Fibroblast of lung (primary cell): ENCODE results near the gene MIGA2. TPM values are rescaled to one million over a fixed set of nuclear protein-coding genes. Genes with fewer than 3 reads are reported as not detected.

ENCODE experiments used
- DNase-seq, 2 donors: peaks; one replicate each; pipeline versions ENCODE4 v3.0.0 to v3.0.0-alpha.2; 2010; ENCODE audit warnings: low read depth in 2 of 2
- H2AFZ ChIP-seq: 2 replicates; pipeline ENCODE4 v1.5.1; 2012; ENCODE audit warnings: low read length, control low read depth, inconsistent platforms
- H3K27ac ChIP-seq: 2 replicates; pipeline ENCODE4 v1.5.1; 2011; ENCODE audit warnings: low read length, control low read depth; ENCODE audit not compliant: insufficient read depth
- H3K27me3 ChIP-seq: 2 replicates; pipeline ENCODE4 v1.5.1; 2011; ENCODE audit warnings: mild to moderate bottlenecking, low read length; ENCODE audit not compliant: control insufficient read depth, insufficient read depth
- H3K36me3 ChIP-seq: 2 replicates; pipeline ENCODE4 v1.5.1; 2011; ENCODE audit warnings: low read length; ENCODE audit not compliant: control insufficient read depth, insufficient read depth
- H3K4me1 ChIP-seq: 2 replicates; pipeline ENCODE4 v1.5.1; 2011; ENCODE audit warnings: low read length; ENCODE audit not compliant: control insufficient read depth, insufficient read depth; ENCODE audit errors: extremely low read depth
- H3K4me2 ChIP-seq: 2 replicates; pipeline ENCODE4 v1.5.1; 2011; ENCODE audit warnings: low read length, control low read depth; ENCODE audit not compliant: insufficient read depth; ENCODE audit errors: extremely low read depth
- H3K4me3 ChIP-seq, 4 experiments: fragments of 200-600 bp in 1 of 4; sonication (generic) in 1 of 4; replicated peaks in 1 of 4; 2 replicates each; pipeline ENCODE4 v1.5.1; 2011 to 2016; ENCODE audit warnings: low read length in 4 of 4, low read depth in 3 of 4, mild to moderate bottlenecking in 3 of 4, control low read depth in 2 of 4, inconsistent platforms in 1 of 4, mixed read lengths in 1 of 4; ENCODE audit not compliant: insufficient read depth in 1 of 4; ENCODE audit errors: control extremely low read depth in 1 of 4
- H3K79me2 ChIP-seq: 2 replicates; pipeline ENCODE4 v1.5.1; 2012; ENCODE audit warnings: mild to moderate bottlenecking, low read length, inconsistent platforms; ENCODE audit not compliant: control insufficient read depth, insufficient read depth
- H3K9ac ChIP-seq: 2 replicates; pipeline ENCODE4 v1.5.1; 2011; ENCODE audit warnings: mild to moderate bottlenecking, low read length, control low read depth; ENCODE audit not compliant: insufficient read depth
- H3K9me3 ChIP-seq: 2 replicates; pipeline ENCODE4 v1.5.1; 2012; ENCODE audit warnings: low read depth, low read length; ENCODE audit not compliant: control insufficient read depth, insufficient read depth
- H4K20me1 ChIP-seq: 2 replicates; pipeline ENCODE4 v1.5.1; 2011; ENCODE audit warnings: low read length; ENCODE audit not compliant: control insufficient read depth, insufficient read depth; ENCODE audit errors: extremely low read depth
- EZH2 ChIP-seq: IDR thresholded peaks from 2 replicates; pipeline ENCODE4 v1.5.1; 2012; ENCODE audit warnings: low read length, control low read depth, mild to moderate bottlenecking; ENCODE audit errors: missing control alignments
- polyA plus RNA-seq, 2 donors: library from polyadenylated mRNA; depleted of rRNA in 1 of 2; stranded (reverse) in 1 of 2; unstranded in 1 of 2; fragments of >200 nt; gene quantifications; 2 replicates each; pipeline ENCODE4 v1.2.1, GENCODE V29; 2011 to 2012; ENCODE audit warnings: missing spikeins in 1 of 2
- total RNA-seq: library from RNA; depleted of rRNA; stranded (reverse); fragments of >200 nt; gene quantifications from 2 replicates; pipeline ENCODE4 v1.2.1, GENCODE V29; 2014
- TF ChIP-seq, protein P1 (sequence below), 2 donors: IDR thresholded peaks in 1 of 2; conservative IDR thresholded peaks in 1 of 2; 1 replicate in 1 of 2; 2 replicates in 1 of 2; pipeline ENCODE4 v1.5.1; 2011 to 2012; ENCODE audit warnings: low read length in 2 of 2, control low read depth in 1 of 2, inconsistent platforms in 1 of 2, low read depth in 1 of 2, mild to moderate bottlenecking in 1 of 2

The MIGA2 gene
- total and polyA plus RNA-seq, 2 donors (not counting 1 experiment from before 2014, with no cell fraction given), result 9.8 to 23.3 TPM

DNA sequence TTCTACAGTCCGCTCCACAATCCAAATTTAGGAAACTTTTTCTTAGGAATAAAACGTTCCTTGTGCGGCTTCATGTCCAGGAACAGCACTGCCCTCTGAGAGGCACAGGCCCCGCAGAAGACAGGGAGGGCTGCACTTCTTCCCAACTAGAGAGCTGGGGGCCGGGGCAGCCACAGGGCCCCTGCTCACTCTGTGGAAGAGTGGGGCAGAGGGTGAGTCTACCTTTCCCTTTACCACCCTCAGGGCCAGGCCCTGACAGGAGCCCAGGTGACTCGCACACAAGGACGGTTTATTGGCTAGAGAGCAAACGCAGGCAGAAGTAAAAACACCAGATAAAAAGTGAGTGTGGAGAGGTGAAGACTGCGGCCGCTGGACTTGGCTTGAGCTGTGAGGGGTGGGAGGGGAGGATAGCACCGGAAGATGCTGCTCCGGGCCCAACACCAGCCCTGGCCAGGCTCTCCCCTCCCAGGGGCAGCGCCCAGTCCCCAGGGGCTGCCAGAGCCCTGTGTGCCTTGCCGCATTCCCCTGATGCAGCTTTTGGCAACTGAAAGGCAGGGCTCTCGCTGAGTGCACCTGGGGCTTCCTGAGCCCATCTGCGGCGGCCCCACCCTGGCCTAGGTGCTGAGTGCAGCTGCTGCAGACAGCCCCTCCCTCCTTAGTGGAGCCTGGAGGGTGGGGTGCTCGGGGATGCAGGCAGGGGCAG is 28.5 kb upstream of the MIGA2 start:
- Histone ChIP-seq H3K36me3 (peaks cover 22% of the 10 kb centered on the region), H4K20me1 (no peaks in the 10 kb centered on the region), H3K4me3 (no peak overlapping the region), H3K9me3 (no peaks in the 10 kb centered on the region), H3K4me2 (no peak overlapping the region), H2AFZ (no peak overlapping the region), H3K79me2 (no peaks in the 10 kb centered on the region), H3K4me1 (peaks cover 3% of the 10 kb centered on the region), H3K27me3 (no peaks in the 10 kb centered on the region), H3K9ac (no peak overlapping the region), H3K27ac (no peak overlapping the region)
- no peak for DNase-seq
- no peak for TF ChIP-seq EZH2
- TF ChIP-seq, protein P1, sequence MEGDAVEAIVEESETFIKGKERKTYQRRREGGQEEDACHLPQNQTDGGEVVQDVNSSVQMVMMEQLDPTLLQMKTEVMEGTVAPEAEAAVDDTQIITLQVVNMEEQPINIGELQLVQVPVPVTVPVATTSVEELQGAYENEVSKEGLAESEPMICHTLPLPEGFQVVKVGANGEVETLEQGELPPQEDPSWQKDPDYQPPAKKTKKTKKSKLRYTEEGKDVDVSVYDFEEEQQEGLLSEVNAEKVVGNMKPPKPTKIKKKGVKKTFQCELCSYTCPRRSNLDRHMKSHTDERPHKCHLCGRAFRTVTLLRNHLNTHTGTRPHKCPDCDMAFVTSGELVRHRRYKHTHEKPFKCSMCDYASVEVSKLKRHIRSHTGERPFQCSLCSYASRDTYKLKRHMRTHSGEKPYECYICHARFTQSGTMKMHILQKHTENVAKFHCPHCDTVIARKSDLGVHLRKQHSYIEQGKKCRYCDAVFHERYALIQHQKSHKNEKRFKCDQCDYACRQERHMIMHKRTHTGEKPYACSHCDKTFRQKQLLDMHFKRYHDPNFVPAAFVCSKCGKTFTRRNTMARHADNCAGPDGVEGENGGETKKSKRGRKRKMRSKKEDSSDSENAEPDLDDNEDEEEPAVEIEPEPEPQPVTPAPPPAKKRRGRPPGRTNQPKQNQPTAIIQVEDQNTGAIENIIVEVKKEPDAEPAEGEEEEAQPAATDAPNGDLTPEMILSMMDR (conservative IDR thresholded peaks at IDR 0.05 in 1 of 2, IDR thresholded peaks at IDR 0.05 in 1 of 2; ENCODE audit: low read depth in 1 of 2, low read length in 2 of 2), result no peak

DNA sequence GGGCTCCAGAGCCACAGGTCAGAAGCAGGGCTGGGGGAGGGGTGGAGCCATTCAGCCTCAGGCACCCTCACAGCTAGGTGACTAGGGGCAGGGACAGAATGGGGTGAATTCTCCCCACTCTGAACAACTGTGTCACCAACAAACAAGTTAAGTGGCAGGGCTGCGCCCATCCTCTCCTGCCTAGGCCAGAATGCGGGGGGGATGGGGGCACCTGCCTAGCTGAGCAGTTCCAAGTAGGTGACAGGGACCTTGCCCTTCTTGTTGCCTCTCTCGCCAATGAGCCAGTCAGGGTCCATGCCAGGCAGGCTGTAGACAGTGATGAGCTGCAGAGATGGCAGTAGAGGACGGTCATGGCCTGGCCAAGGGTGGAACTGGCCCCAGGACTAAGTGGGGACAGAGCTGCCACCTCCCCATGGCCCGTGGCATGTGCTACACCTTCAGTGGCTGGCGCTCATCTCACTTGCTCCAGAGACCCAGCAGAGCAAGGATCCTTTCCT is 27.9 kb upstream of the MIGA2 start:
- Histone ChIP-seq H3K79me2 (no peaks in the 10 kb centered on the region), H4K20me1 (no peaks in the 10 kb centered on the region), H3K27me3 (no peaks in the 10 kb centered on the region), H2AFZ (no peak overlapping the region), H3K4me3 (no peak overlapping the region), H3K4me2 (no peak overlapping the region), H3K27ac (no peak overlapping the region), H3K9ac (no peak overlapping the region), H3K9me3 (no peaks in the 10 kb centered on the region), H3K36me3 (peaks cover 21% of the 10 kb centered on the region), H3K4me1 (peaks cover 3% of the 10 kb centered on the region)
- no peak for DNase-seq
- TF ChIP-seq, protein P1 (conservative IDR thresholded peaks at IDR 0.05 in 1 of 2, IDR thresholded peaks at IDR 0.05 in 1 of 2; ENCODE audit: low read depth in 1 of 2, low read length in 2 of 2), result no peak
- no peak for TF ChIP-seq EZH2

DNA sequence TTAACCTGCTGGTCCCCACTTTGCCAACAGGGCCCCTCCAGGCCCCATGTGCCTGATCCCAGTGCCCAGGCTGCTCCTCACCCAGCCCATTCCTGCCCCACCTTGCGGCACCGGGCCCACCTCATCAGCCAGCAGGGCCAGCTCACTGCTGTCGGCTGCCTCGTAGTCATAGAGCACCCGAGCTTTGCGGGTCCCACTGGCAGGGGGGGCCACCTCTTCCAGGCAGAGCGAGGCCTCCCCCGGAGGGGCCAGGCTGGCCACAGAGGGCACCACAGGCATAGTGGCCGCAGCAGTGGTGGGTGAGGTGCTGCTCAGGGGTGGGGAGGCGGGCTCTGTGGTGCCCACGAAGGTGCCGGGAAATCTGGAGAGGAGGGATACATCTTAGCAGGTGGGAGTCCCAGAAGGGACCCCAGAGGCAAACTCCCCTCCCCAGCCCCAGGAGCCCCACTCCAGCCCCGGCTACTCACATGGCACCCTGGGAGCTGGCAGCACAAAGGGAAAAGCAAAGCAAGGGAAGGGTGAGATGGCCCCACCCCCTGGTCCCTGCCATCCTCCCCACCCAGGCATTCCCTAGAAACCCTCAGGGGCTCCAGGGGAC is 27.3 kb upstream of the MIGA2 start:
- TF ChIP-seq, protein P1 (conservative IDR thresholded peaks at IDR 0.05 in 1 of 2, IDR thresholded peaks at IDR 0.05 in 1 of 2; ENCODE audit: low read depth in 1 of 2, low read length in 2 of 2), result no peak
- TF ChIP-seq EZH2, result no peak
- Histone ChIP-seq H3K9ac (no peak overlapping the region), H2AFZ (no peak overlapping the region), H3K36me3 (peaks cover 21% of the 10 kb centered on the region), H3K4me1 (peaks cover 3% of the 10 kb centered on the region), H3K9me3 (no peaks in the 10 kb centered on the region), H3K27me3 (no peaks in the 10 kb centered on the region), H4K20me1 (no peaks in the 10 kb centered on the region), H3K27ac (no peak overlapping the region), H3K4me2 (no peak overlapping the region), H3K79me2 (no peaks in the 10 kb centered on the region), H3K4me3 (no peak overlapping the region)
- DNase-seq, result no peak
